ENCODE measurements around the gene SLIT2.

- no peak for TF ChIP-seq EP300 (conservative IDR thresholded peaks at IDR 0.05; ENCODE audit: poor library complexity, severe bottlenecking)
- no peak for TF ChIP-seq EZH2 (IDR thresholded peaks at IDR 0.05; ENCODE audit: borderline replicate concordance, insufficient read depth, low read length, poor library complexity, severe bottlenecking)
Measured at GRCh38 chr4:20272411-20272872, 20.7 kb downstream of the SLIT2 start.
